Gastrocnemius medialis (tissue), 4 donors: ENCODE results near the gene CRTC2.

Source experiments
- POLR2A ChIP-seq, 2 donors: fragments of 450-650 bp; IDR thresholded peaks; one replicate each; pipeline ENCODE4 v1.6.1; 2017; ENCODE audit warnings: antibody characterized with exemption in 2 of 2, mild to moderate bottlenecking in 2 of 2, moderate library complexity in 2 of 2
- TF ChIP-seq, protein P1 (sequence below), 5 experiments: fragments of 450-650 bp in 3 of 5; fragments of 200-600 bp in 2 of 5; sonication (generic) in 2 of 5; IDR thresholded peaks in 4 of 5; conservative IDR thresholded peaks in 1 of 5; 1 replicate in 4 of 5; 2 replicates in 1 of 5; pipeline ENCODE4 v1.5.1; 2016 to 2019; ENCODE audit warnings: antibody characterized with exemption in 5 of 5, mild to moderate bottlenecking in 3 of 5, moderate library complexity in 3 of 5

DNA sequence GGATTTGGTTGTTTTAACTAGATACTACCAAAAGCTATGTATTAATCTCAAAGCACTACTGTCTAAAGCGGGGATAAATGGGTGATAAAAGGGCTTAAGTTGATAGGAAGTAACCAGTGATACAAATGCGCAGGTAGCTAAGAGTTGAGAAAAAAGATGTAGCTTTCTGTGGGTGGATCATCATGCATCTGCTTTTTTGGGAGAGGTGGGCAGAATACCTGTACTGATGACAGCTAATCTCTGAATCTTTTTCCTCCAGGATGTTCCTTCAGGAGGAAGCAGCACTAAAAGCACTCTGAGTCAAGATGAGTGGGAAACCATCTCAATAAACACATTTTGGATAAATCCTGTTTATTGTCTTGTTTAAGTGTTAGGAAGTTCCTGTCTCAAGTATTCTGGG is 33.4 kb upstream of the CRTC2 start:
- TF ChIP-seq, protein P1, sequence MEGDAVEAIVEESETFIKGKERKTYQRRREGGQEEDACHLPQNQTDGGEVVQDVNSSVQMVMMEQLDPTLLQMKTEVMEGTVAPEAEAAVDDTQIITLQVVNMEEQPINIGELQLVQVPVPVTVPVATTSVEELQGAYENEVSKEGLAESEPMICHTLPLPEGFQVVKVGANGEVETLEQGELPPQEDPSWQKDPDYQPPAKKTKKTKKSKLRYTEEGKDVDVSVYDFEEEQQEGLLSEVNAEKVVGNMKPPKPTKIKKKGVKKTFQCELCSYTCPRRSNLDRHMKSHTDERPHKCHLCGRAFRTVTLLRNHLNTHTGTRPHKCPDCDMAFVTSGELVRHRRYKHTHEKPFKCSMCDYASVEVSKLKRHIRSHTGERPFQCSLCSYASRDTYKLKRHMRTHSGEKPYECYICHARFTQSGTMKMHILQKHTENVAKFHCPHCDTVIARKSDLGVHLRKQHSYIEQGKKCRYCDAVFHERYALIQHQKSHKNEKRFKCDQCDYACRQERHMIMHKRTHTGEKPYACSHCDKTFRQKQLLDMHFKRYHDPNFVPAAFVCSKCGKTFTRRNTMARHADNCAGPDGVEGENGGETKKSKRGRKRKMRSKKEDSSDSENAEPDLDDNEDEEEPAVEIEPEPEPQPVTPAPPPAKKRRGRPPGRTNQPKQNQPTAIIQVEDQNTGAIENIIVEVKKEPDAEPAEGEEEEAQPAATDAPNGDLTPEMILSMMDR (IDR thresholded peaks at IDR 0.05 in 4 of 5, conservative IDR thresholded peaks at IDR 0.05 in 1 of 5), result no peak
- TF ChIP-seq POLR2A (IDR thresholded peaks at IDR 0.05), result no peak
